Panc1 (cell line): ENCODE measurements around the gene CYP2C19. TPM values are rescaled to one million over a fixed set of nuclear protein-coding genes. Genes with fewer than 3 reads are reported as not detected.

ENCODE experiments used
- ATAC-seq: fragments of 200-7000 bp; cut with Tn5 transposase; 2 replicates; pipeline ENCODE4 v1.9.1; 2020; ENCODE audit warnings: mild to moderate bottlenecking, moderate library complexity
- BruUV-seq: library from RNA; stranded (reverse); fragments of 400-500 nt; replicated peaks from 2 replicates; lab custom pipeline; 2021; lab: Mats Ljungman, UMichigan
- CTCF ChIA-PET: fragments of 300-600 bp; sonication (Branson Sonifier 250); formaldehyde crosslinking; loops from one replicate; lab custom pipeline; 2022; ENCODE audit warnings: antibody characterized with exemption; lab: Charles Lee
- POLR2A ChIA-PET: fragments of 300-600 bp; sonication (Branson Sonifier 250); formaldehyde crosslinking; loops from one replicate; lab custom pipeline; 2022; ENCODE audit warnings: antibody characterized with exemption; lab: Charles Lee
- DNase-seq: peaks from one replicate; pipeline ENCODE4 v3.0.0-alpha.2; 2010; ENCODE audit warnings: low read depth, low spot score
- H3K27ac ChIP-seq: 2 replicates; pipeline ENCODE4 v1.5.1; 2011; ENCODE audit warnings: mild to moderate bottlenecking, low read length, inconsistent platforms
- H3K27me3 ChIP-seq: fragments of 200-500 bp; sonication (Bioruptor generic); 2 replicates; pipeline ENCODE4 v1.6.0; 2014; ENCODE audit warnings: low read length, inconsistent platforms; ENCODE audit not compliant: control insufficient read depth, insufficient read depth
- H3K36me3 ChIP-seq: fragments of 200-500 bp; sonication (Bioruptor generic); 2 replicates; pipeline ENCODE4 v1.5.1; 2014; ENCODE audit warnings: inconsistent platforms, mild to moderate bottlenecking, low read length, moderate library complexity; ENCODE audit not compliant: control insufficient read depth, insufficient read depth
- H3K4me1 ChIP-seq: 2 replicates; pipeline ENCODE4 v1.5.1; 2011; ENCODE audit warnings: inconsistent platforms, mild to moderate bottlenecking, low read length, moderate library complexity; ENCODE audit not compliant: control insufficient read depth, insufficient read depth
- H3K4me3 ChIP-seq, 2 experiments: 2 replicates each; pipeline ENCODE4 v1.5.1; 2011 to 2012; ENCODE audit warnings: low read depth in 2 of 2, low read length in 2 of 2, mild to moderate bottlenecking in 2 of 2, inconsistent platforms in 1 of 2, moderate library complexity in 1 of 2
- H3K9me3 ChIP-seq: fragments of 200-500 bp; sonication (Bioruptor generic); 2 replicates; pipeline ENCODE4 v1.5.1; 2014; ENCODE audit warnings: low read depth, mild to moderate bottlenecking, inconsistent platforms, low read length, moderate library complexity; ENCODE audit not compliant: control insufficient read depth, insufficient read depth
- POLR2AphosphoS5 ChIP-seq: IDR thresholded peaks from 2 replicates; pipeline ENCODE4 v1.6.1; 2012; ENCODE audit warnings: mild to moderate bottlenecking, low read depth, low read length, moderate library complexity
- SIN3A ChIP-seq: IDR thresholded peaks from 2 replicates; pipeline ENCODE4 v1.6.1; 2012; ENCODE audit warnings: low read depth, mild to moderate bottlenecking, low read length, moderate library complexity, borderline replicate concordance; ENCODE audit not compliant: insufficient read depth
- TCF7L2 ChIP-seq: IDR thresholded peaks from 2 replicates; pipeline ENCODE4 v1.6.1; 2011; ENCODE audit warnings: mild to moderate bottlenecking, low read depth, low read length, inconsistent platforms
- in situ Hi-C: cut with HindIII; loops from 2 replicates; pipeline ENCODE4 v1.10.0; 2016; ENCODE audit warnings: low sequenced_read_pairs, low pct_unique_long_range_greater_than_20kb
- intact Hi-C: fragments of 100-400 bp; cut with micrococcal nuclease; formaldehyde crosslinking; loops from one replicate; pipeline ENCODE4 v1.10.0; 2022; ENCODE audit not compliant: unreplicated experiment
- total RNA-seq: library from RNA; stranded (reverse); gene quantifications from one replicate; pipeline ENCODE4 v1.2.1, GENCODE V29; 2021; ENCODE audit not compliant: unreplicated experiment
- TF ChIP-seq, protein P1 (sequence below): fragments of 450-650 bp; IDR thresholded peaks from 2 replicates; pipeline ENCODE4 v1.5.1; 2017; ENCODE audit warnings: mild to moderate bottlenecking
- TF ChIP-seq, protein P2 (sequence below), 2 experiments: IDR thresholded peaks; 2 replicates each; pipeline ENCODE4 v1.6.1; 2011 to 2012; ENCODE audit warnings: low read depth in 2 of 2, control low read depth in 1 of 2, low read length in 1 of 2, mild to moderate bottlenecking in 1 of 2, moderate library complexity in 1 of 2; ENCODE audit not compliant: insufficient read depth in 1 of 2

CYP2C19 gene
- total RNA-seq, 1 experiment from 2014 or later, result 0.15 TPM

DNA sequence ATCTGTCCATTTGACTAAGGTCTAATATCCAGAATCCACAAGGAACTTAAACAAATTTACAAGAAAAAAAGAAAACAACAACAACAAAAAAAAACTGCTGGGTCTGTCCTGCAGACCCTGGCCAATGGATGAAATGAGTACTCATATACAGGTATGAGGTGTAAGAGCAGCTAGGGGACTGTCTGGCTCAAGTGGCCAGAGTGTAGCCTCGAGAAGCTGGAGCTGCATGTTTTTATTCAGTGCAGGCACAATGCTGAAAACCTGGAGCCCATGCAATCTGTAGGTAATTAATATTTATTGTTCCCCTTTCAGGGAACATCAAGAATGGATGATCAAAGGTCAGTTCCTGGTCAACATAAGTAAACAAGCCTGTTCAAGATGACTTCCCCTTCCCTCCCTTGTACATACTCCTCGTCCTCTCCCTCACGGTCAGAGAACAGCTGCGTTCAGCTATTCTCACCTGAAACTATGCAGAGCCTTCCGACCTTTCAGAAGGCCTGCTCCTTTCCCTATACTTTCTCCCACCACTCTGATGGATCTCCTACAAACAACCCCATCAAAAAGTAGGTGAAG, 15.5 kb downstream of the CYP2C19 start:
- H3K4me1 ChIP-seq, result no peaks in the 10 kb centered on the region
- intact Hi-C loops, result no loop called here
- no peak for DNase-seq
- no peak for TF ChIP-seq TCF7L2
- TF ChIP-seq, protein P1, sequence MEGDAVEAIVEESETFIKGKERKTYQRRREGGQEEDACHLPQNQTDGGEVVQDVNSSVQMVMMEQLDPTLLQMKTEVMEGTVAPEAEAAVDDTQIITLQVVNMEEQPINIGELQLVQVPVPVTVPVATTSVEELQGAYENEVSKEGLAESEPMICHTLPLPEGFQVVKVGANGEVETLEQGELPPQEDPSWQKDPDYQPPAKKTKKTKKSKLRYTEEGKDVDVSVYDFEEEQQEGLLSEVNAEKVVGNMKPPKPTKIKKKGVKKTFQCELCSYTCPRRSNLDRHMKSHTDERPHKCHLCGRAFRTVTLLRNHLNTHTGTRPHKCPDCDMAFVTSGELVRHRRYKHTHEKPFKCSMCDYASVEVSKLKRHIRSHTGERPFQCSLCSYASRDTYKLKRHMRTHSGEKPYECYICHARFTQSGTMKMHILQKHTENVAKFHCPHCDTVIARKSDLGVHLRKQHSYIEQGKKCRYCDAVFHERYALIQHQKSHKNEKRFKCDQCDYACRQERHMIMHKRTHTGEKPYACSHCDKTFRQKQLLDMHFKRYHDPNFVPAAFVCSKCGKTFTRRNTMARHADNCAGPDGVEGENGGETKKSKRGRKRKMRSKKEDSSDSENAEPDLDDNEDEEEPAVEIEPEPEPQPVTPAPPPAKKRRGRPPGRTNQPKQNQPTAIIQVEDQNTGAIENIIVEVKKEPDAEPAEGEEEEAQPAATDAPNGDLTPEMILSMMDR, result no peak
- TF ChIP-seq SIN3A, result no peak
- TF ChIP-seq POLR2AphosphoS5, result no peak
- TF ChIP-seq, protein P2, sequence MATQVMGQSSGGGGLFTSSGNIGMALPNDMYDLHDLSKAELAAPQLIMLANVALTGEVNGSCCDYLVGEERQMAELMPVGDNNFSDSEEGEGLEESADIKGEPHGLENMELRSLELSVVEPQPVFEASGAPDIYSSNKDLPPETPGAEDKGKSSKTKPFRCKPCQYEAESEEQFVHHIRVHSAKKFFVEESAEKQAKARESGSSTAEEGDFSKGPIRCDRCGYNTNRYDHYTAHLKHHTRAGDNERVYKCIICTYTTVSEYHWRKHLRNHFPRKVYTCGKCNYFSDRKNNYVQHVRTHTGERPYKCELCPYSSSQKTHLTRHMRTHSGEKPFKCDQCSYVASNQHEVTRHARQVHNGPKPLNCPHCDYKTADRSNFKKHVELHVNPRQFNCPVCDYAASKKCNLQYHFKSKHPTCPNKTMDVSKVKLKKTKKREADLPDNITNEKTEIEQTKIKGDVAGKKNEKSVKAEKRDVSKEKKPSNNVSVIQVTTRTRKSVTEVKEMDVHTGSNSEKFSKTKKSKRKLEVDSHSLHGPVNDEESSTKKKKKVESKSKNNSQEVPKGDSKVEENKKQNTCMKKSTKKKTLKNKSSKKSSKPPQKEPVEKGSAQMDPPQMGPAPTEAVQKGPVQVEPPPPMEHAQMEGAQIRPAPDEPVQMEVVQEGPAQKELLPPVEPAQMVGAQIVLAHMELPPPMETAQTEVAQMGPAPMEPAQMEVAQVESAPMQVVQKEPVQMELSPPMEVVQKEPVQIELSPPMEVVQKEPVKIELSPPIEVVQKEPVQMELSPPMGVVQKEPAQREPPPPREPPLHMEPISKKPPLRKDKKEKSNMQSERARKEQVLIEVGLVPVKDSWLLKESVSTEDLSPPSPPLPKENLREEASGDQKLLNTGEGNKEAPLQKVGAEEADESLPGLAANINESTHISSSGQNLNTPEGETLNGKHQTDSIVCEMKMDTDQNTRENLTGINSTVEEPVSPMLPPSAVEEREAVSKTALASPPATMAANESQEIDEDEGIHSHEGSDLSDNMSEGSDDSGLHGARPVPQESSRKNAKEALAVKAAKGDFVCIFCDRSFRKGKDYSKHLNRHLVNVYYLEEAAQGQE (IDR thresholded peaks at IDR 0.05; ENCODE audit: insufficient read depth in 1 of 2, low read depth in 2 of 2, low read length in 1 of 2), result no peak
- no peak for ATAC-seq
- no peaks in the 10 kb centered on the region for H3K36me3 ChIP-seq
- POLR2A ChIA-PET, result no interaction called here
- H3K27ac ChIP-seq, result no peak overlapping the region
- BruUV-seq, result no TSS peak
- H3K4me3 ChIP-seq, result no peak overlapping the region
- no peaks in the 10 kb centered on the region for H3K27me3 ChIP-seq
- in situ Hi-C loops, result no loop called here
- CTCF ChIA-PET, result no interaction called here
- H3K9me3 ChIP-seq, result no peaks in the 10 kb centered on the region; the same call in 1 of the 2 replicates

DNA sequence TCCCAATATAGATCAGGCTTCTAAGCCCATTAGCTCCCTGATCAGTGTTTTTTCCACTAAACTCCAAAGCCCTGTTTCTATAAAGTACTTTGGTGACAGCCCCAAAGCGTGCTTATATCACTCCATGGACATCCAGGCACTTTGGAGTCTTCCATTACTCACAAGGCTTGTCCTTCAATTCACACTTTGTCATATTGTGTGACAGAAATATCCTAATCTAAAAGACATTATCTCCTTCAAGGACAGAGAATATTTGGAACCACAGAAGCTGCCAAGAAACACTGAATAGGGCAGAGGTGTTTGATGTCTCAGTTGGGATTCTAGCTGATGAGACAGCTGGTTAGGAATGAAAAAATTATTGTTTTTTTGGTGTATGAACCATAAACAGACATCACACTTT, 18.4 kb downstream of the CYP2C19 start:
- in situ Hi-C loops, result no loop called here

More for the DNA sequence above, 18.4 kb downstream of the CYP2C19 start:
- H3K36me3 ChIP-seq, result no peaks in the 10 kb centered on the region
- ChIA-PET CTCF (no interaction called here), POLR2A (no interaction called here)
- H3K4me3 ChIP-seq, result no peak overlapping the region
- no peak for ATAC-seq
- no peak for TF ChIP-seq POLR2AphosphoS5
- TF ChIP-seq, protein P2 (IDR thresholded peaks at IDR 0.05; ENCODE audit: insufficient read depth in 1 of 2, low read depth in 2 of 2, low read length in 1 of 2), result no peak
- no peak for TF ChIP-seq TCF7L2
- TF ChIP-seq SIN3A, result no peak
- TF ChIP-seq, protein P1, result no peak
- H3K27me3 ChIP-seq, result no peaks in the 10 kb centered on the region
- H3K9me3 ChIP-seq, result no peaks in the 10 kb centered on the region; the same call in 1 of the 2 replicates
- no peak for DNase-seq
- no TSS peak for BruUV-seq
- H3K27ac ChIP-seq, result no peak overlapping the region
- H3K4me1 ChIP-seq, result no peaks in the 10 kb centered on the region
- intact Hi-C loops, result no loop called here
